ENCODE data around the gene ADM2.

DNA sequence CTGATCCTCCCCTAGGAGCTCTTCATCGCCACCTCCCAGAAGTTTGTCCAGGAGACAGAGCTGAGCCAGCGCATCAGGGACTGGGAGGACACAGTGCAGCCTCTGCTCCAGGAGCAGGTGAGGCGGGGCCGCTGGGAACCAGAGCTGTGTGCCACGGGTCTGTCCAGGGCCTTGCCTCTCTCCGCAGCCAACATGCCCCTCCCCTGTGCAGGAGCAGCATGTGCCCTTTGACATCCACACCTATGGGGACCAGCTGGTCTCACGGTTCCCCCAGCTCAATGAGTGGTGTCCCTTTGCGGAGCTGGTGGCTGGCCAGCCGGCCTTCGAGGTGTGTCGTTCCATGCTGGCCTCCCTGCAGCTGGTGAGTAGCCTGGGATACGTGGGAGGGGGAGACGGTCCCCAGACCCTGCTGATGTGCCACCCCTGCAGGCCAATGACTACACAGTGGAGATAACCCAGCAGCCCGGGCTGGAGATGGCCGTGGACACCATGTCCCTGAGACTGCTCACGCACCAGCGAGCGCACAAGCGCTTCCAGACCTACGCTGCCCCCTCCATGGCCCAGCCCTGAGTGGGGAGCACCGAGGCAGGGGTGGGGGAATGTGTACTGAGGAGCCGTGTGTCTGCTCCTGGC lies 41.6 kb downstream of the ADM2 start:
- no peak for TF ChIP-seq FOXA1 (IDR thresholded peaks at IDR 0.05)
- TF ChIP-seq BHLHE40 (IDR thresholded peaks at IDR 0.05; ENCODE audit: borderline replicate concordance) = no peak
- TF ChIP-seq TARDBP (IDR thresholded peaks at IDR 0.05) = no peak
- TF ChIP-seq CTBP1 (IDR thresholded peaks at IDR 0.05; ENCODE audit: borderline replicate concordance) = no peak

Measured in HEK293T (cell line).